ENCODE data around the gene MET. TPM values are rescaled to one million over a fixed set of nuclear protein-coding genes. Genes with fewer than 3 reads are reported as not detected.

MET gene
- total RNA-seq, 1 donor from 2014 or later, result 55.4 TPM

DNA sequence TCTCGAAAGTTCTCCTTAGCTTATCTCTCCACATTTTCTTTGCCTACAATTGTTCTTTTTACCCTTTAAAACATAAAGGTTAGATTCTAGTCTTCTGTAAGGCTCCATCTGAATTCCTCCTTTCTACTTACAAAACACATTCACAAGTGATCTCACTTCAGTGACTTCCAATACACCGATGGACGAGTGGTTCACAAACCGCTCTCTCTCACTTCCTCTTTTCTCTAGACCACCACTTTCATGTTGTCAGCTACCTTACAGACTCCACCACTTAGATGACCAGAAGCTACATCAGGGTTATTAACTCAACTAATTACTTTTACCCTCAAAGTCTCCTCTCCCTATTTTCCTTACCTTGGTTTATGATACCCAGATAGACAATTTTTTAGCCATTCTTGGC is 11.8 kb downstream of the MET start:
- no peak overlapping the region for H3K27ac Mint-ChIP-seq (ENCODE audit: unreplicated experiment)
- no peak for DNase-seq (ENCODE audit: extremely low spot score, unreplicated experiment)
- no peak overlapping the region for H3K4me3 Mint-ChIP-seq (ENCODE audit: unreplicated experiment)
- peaks cover 17% of the 10 kb centered on the region for H3K36me3 Mint-ChIP-seq (ENCODE audit: unreplicated experiment)
- peaks cover 38% of the 10 kb centered on the region for H3K4me1 Mint-ChIP-seq (ENCODE audit: unreplicated experiment)
- peaks cover 16% of the 10 kb centered on the region for H3K9me3 Mint-ChIP-seq (ENCODE audit: unreplicated experiment)
- no peaks in the 10 kb centered on the region for H3K27me3 Mint-ChIP-seq (ENCODE audit: unreplicated experiment)
- TF ChIP-seq, protein P1, sequence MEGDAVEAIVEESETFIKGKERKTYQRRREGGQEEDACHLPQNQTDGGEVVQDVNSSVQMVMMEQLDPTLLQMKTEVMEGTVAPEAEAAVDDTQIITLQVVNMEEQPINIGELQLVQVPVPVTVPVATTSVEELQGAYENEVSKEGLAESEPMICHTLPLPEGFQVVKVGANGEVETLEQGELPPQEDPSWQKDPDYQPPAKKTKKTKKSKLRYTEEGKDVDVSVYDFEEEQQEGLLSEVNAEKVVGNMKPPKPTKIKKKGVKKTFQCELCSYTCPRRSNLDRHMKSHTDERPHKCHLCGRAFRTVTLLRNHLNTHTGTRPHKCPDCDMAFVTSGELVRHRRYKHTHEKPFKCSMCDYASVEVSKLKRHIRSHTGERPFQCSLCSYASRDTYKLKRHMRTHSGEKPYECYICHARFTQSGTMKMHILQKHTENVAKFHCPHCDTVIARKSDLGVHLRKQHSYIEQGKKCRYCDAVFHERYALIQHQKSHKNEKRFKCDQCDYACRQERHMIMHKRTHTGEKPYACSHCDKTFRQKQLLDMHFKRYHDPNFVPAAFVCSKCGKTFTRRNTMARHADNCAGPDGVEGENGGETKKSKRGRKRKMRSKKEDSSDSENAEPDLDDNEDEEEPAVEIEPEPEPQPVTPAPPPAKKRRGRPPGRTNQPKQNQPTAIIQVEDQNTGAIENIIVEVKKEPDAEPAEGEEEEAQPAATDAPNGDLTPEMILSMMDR (IDR thresholded peaks at IDR 0.05), result no peak

GRCh38 chr7:116686033-116686432 is 14.0 kb downstream of the MET start:
- H3K9me3 Mint-ChIP-seq (ENCODE audit: unreplicated experiment), result peaks cover 16% of the 10 kb centered on the region
- H3K36me3 Mint-ChIP-seq (ENCODE audit: unreplicated experiment), result peaks cover 17% of the 10 kb centered on the region
- H3K27me3 Mint-ChIP-seq (ENCODE audit: unreplicated experiment), result no peaks in the 10 kb centered on the region
- no peak overlapping the region for H3K4me3 Mint-ChIP-seq (ENCODE audit: unreplicated experiment)
- no peak for DNase-seq (ENCODE audit: extremely low spot score, unreplicated experiment)
- peak overlapping the region; percentile 33 for H3K27ac Mint-ChIP-seq (ENCODE audit: unreplicated experiment)
- H3K4me1 Mint-ChIP-seq (ENCODE audit: unreplicated experiment), result peaks cover 50% of the 10 kb centered on the region
- TF ChIP-seq, protein P1 (IDR thresholded peaks at IDR 0.05), result no peak

GRCh38 chr7:116686812-116687419 is 14.9 kb downstream of the MET start:
- no peak for DNase-seq (ENCODE audit: extremely low spot score, unreplicated experiment)
- no peaks in the 10 kb centered on the region for H3K27me3 Mint-ChIP-seq (ENCODE audit: unreplicated experiment)
- peak overlapping the region; percentile 0 for H3K27ac Mint-ChIP-seq (ENCODE audit: unreplicated experiment)
- TF ChIP-seq, protein P1 (IDR thresholded peaks at IDR 0.05), result no peak
- H3K9me3 Mint-ChIP-seq (ENCODE audit: unreplicated experiment), result peaks cover 16% of the 10 kb centered on the region
- H3K4me1 Mint-ChIP-seq (ENCODE audit: unreplicated experiment), result peaks cover 55% of the 10 kb centered on the region
- peaks cover 17% of the 10 kb centered on the region for H3K36me3 Mint-ChIP-seq (ENCODE audit: unreplicated experiment)
- no peak overlapping the region for H3K4me3 Mint-ChIP-seq (ENCODE audit: unreplicated experiment)

DNA sequence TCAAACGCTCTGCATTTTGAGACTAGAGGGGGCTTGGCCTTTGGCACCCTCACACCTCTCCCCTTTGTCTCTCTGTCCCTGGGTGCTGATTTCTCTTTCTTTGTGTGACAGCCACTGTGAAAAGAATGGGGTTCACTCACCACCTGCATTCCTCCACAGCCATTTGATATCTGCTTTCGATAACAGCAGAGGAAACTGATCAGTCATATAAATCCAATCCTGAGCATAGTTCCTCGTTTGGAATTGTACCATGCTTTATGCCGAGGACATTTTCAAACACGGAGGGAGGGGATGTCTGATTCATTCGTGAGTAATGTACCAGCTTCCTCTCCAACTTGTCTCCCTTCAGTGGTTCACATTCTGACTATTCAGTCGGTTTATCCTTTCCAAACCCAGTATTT is 15.8 kb downstream of the MET start:
- peaks cover 61% of the 10 kb centered on the region for H3K4me1 Mint-ChIP-seq (ENCODE audit: unreplicated experiment)
- H3K9me3 Mint-ChIP-seq (ENCODE audit: unreplicated experiment), result peaks cover 16% of the 10 kb centered on the region
- no peak overlapping the region for H3K4me3 Mint-ChIP-seq (ENCODE audit: unreplicated experiment)
- TF ChIP-seq, protein P1 (IDR thresholded peaks at IDR 0.05), result no peak
- H3K36me3 Mint-ChIP-seq (ENCODE audit: unreplicated experiment), result peaks cover 17% of the 10 kb centered on the region
- DNase-seq (ENCODE audit: extremely low spot score, unreplicated experiment), result no peak
- H3K27ac Mint-ChIP-seq (ENCODE audit: unreplicated experiment), result peak overlapping the region; percentile 83
- no peaks in the 10 kb centered on the region for H3K27me3 Mint-ChIP-seq (ENCODE audit: unreplicated experiment)

DNA sequence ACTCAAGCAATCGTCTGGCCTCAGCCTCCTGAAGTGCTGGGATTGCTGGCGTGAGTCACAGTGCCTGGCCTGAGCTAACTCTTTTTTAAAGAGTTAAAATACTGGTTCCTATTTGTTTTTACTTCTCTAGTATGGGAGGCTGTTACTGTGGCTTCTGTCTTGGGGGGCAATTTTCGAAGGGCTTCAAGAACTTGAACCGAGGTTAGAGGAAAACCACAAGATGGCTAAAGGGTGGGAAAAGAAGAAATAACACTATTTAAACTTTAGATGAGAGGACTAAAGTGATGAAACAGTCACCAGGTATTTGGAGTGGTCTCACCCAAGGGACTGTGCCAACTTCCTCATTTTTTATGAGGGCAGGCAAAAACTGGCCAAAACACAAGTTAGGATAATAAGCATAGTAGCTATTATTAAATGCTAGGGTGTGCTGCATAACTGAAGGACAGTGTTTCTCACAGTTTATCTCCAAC is 17.8 kb downstream of the MET start:
- Mint-ChIP-seq H3K9me3 (ENCODE audit: unreplicated experiment) (peaks cover under 1% of the 10 kb centered on the region), H3K27ac (ENCODE audit: unreplicated experiment) (peak overlapping the region; percentile 90), H3K4me1 (ENCODE audit: unreplicated experiment) (peaks cover 71% of the 10 kb centered on the region), H3K27me3 (ENCODE audit: unreplicated experiment) (no peaks in the 10 kb centered on the region), H3K36me3 (ENCODE audit: unreplicated experiment) (peaks cover 12% of the 10 kb centered on the region), H3K4me3 (ENCODE audit: unreplicated experiment) (no peak overlapping the region)
- no peak for DNase-seq (ENCODE audit: extremely low spot score, unreplicated experiment)
- TF ChIP-seq, protein P1 (IDR thresholded peaks at IDR 0.05), result no peak

Measured in osteocyte (in vitro differentiated cells).